Right lobe of liver (tissue), 6 donors: ENCODE results near the gene FAM20C. TPM values are rescaled to one million over a fixed set of nuclear protein-coding genes. Genes with fewer than 3 reads are reported as not detected.

Source experiments
- ATAC-seq, 4 donors: fragments of 200-7000 bp; cut with Tn5 transposase; one replicate each; pipeline ENCODE4 v1.9.1; 2020; ENCODE audit warnings: mild to moderate bottlenecking in 4 of 4, moderate library complexity in 4 of 4
- DNase-seq, 3 donors: peaks; one replicate each; pipeline ENCODE4 v3.0.0-alpha.2; 2020
- H3K27ac ChIP-seq, 3 donors: fragments of 200-600 bp; one replicate each; pipeline ENCODE4 v1.8.0; 2022
- H3K27me3 ChIP-seq, 2 donors: fragments of 200-600 bp; one replicate each; pipeline ENCODE4 v1.8.0; 2022
- H3K36me3 ChIP-seq, 4 donors: fragments of 200-600 bp; sonication (generic) in 1 of 4; one replicate each; pipeline versions ENCODE4 v1.5.1 to v1.8.0; 2017 to 2022; ENCODE audit warnings: control low read depth in 1 of 4
- H3K4me1 ChIP-seq, 4 donors: fragments of 200-600 bp; sonication (generic) in 1 of 4; one replicate each; pipeline versions ENCODE4 v1.5.1 to v1.8.0; 2017 to 2022; ENCODE audit warnings: control low read depth in 1 of 4
- H3K4me3 ChIP-seq, 3 donors: fragments of 200-600 bp; one replicate each; pipeline ENCODE4 v1.8.0; 2022
- H3K9me3 ChIP-seq, 4 donors: fragments of 200-600 bp; sonication (generic) in 1 of 4; one replicate each; pipeline versions ENCODE4 v1.5.1 to v1.8.0; 2017 to 2022; ENCODE audit warnings: control low read depth in 1 of 4
- POLR2A ChIP-seq: fragments of 450-650 bp; IDR thresholded peaks from one replicate; pipeline ENCODE4 v1.6.1; 2017; ENCODE audit warnings: antibody characterized with exemption, mild to moderate bottlenecking
- WGBS: methylation state at CpG from one replicate; pipeline ENCODE4 v1.1.6; 2018; ENCODE audit warnings: low coverage, low lambda C conversion rate; ENCODE audit not compliant: insufficient coverage; ENCODE audit errors: missing lambda C conversion rate; 5-methylcytosine and 5-hydroxymethylcytosine counted together
- intact Hi-C, 2 donors: fragments of 100-400 bp; cut with DNase I; formaldehyde crosslinking; loops; one replicate each; pipeline versions ENCODE4 v1.11.2 to v1.14.1; 2022
- total RNA-seq, 6 experiments: library from RNA; depleted of rRNA in 2 of 6; stranded (reverse); fragments of >200 nt in 2 of 6; fragmentation: NEBNext Ultra II Directional in 3 of 6; extraction: Animal tissue kit (Norgen Biotek cat#: 25700) in 3 of 6; gene quantifications; one replicate each; pipeline versions ENCODE4 v1.1.0 to v1.2.4, GENCODE V29; 2016 to 2023
- TF ChIP-seq, protein P1 (sequence below), 4 donors: fragments of 200-600 bp in 3 of 4; fragments of 450-650 bp in 1 of 4; IDR thresholded peaks; one replicate each; pipeline versions ENCODE4 v1.5.1 to v1.8.0; 2016 to 2022; ENCODE audit warnings: antibody characterized with exemption in 4 of 4, mild to moderate bottlenecking in 2 of 4
- donor health status: DM: no; HTN: yes; CAD: no.
- donor health status: DM: no; HTN: no; CAD: no.
- donor health status: DM: no; HTN: no; CAD: no.
- donor health status: DM: no; HTN: yes; CAD: no.
- donor health status: DM: no; HTN: yes; CAD: no.

FAM20C gene
- total RNA-seq, 6 experiments from 2014 or later = 32.1 to 73.8 (median 57.3) TPM

DNA sequence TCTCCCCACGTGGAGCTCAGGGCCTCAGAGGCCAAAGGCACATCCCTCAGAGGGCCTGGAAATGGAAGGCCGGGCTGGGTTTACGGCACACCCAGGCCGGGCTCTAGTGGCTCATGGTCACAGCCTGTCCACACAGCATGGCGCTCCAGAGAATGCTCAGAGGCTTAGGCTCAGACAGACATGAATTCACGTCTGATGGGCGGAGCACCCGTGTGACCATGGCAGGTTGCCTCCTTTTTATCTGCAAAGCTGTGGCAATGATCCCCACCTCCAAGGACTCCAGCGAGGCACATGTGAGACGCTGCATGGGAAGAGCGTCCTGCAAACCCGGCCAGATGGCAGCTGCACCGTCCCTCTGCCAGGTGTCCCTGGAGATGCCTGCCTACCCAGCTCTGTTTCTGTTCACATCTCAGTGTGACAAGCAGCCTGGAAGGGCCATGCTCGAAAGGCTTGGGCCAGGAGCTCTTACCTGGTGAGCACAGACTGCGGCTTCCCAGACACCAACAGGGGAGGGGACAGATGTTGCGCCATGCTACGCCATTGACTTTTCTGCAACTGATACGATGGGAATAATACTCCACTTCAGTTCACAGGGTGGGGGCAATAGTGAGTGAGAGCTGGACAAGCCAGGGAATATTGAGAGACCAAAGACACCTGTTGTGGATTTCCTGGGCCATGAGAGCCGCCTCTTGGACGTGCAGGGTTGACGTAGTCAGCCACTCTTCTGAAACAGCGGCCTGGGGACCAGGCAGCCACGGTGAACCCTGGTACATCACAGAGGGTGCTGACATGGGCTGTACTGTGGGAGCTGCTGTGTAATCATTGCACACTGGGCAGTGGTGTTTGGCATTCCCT is 34.4 kb upstream of the FAM20C start:
- ATAC-seq = no peak
- WGBS = no CpG with 5 or more reads among the region's 23 CpGs
- Histone ChIP-seq H3K27ac (no peak overlapping the region), H3K36me3 (no peaks in the 10 kb centered on the region), H3K4me1 (no peaks in the 10 kb centered on the region), H3K27me3 (no peaks in the 10 kb centered on the region), H3K4me3 (no peak overlapping the region), H3K9me3 (no peaks in the 10 kb centered on the region)
- intact Hi-C loops = no loop called here
- TF ChIP-seq POLR2A = no peak
- TF ChIP-seq, protein P1, sequence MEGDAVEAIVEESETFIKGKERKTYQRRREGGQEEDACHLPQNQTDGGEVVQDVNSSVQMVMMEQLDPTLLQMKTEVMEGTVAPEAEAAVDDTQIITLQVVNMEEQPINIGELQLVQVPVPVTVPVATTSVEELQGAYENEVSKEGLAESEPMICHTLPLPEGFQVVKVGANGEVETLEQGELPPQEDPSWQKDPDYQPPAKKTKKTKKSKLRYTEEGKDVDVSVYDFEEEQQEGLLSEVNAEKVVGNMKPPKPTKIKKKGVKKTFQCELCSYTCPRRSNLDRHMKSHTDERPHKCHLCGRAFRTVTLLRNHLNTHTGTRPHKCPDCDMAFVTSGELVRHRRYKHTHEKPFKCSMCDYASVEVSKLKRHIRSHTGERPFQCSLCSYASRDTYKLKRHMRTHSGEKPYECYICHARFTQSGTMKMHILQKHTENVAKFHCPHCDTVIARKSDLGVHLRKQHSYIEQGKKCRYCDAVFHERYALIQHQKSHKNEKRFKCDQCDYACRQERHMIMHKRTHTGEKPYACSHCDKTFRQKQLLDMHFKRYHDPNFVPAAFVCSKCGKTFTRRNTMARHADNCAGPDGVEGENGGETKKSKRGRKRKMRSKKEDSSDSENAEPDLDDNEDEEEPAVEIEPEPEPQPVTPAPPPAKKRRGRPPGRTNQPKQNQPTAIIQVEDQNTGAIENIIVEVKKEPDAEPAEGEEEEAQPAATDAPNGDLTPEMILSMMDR (IDR thresholded peaks at IDR 0.05) = no peak
- DNase-seq = no peak

DNA sequence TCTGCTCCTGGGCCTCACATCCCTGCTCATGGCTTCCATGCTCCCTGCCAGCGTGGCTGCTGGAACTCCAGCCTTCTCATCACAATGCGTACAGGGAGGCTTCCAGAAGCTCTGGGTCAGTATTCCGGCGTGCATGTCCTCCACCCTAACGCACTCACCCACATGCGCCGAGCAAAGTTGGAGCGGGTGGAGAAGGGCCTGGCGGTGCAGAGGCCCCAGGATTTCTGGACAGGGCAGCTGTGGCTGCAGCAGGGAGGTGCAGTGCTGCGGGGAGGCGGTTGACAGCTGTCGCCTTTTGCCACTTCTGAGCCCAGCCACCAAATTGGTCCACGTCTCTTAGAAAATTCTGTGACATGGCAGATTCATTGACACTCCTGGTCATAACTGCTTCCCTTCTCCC is 33.6 kb upstream of the FAM20C start:
- TF ChIP-seq, protein P1 (IDR thresholded peaks at IDR 0.05) = no peak
- no peak for TF ChIP-seq POLR2A
- H3K4me3 ChIP-seq = no peak overlapping the region
- intact Hi-C loops = no loop called here
- no peaks in the 10 kb centered on the region for H3K4me1 ChIP-seq
- DNase-seq (no peak), ATAC-seq (no peak)
- H3K36me3 ChIP-seq = no peaks in the 10 kb centered on the region
- H3K9me3 ChIP-seq = no peaks in the 10 kb centered on the region
- no peak overlapping the region for H3K27ac ChIP-seq
- H3K27me3 ChIP-seq = no peaks in the 10 kb centered on the region
- WGBS = no CpG with 5 or more reads among the region's 13 CpGs

DNA sequence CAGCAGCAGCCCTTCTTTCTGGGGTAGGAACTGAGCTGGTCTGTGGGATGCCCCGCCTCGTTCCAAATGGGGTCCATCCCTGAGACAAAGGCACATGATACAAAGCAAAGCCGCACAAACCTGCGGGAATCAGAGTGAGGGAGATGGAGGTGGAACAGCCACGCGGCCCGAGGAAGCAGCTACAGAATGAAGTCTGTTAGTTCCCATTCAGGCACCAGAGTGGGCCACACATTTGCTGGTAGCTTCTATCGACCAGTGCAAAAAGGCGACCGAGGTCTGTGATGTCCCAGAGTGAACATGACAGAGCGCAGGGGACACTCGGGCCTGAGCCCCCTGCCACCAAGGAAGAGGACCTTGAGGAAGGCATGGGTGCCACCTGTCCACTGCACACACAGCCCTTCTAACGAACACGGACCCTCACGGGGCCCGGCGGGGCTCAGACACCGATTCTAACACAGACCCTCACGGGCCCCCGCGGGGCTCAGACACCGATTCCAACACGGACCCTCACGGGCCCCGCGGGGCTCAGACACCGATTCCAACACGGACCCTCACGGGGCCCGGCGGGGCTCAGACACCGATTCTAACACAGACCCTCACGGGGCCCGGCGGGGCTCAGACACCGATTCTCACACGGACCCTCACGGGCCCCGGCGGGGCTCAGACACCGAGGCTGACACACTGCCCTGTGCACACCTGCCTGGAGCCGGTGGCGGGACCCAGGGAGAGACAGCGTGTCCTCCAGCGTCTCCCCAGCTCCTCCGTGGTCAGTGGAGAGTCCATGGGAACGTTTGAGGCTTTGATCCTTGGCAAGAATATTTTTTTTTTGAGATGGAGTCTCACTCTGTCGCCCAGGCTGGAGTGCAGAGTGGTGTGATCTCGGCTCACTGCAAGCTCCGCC is 32.8 kb upstream of the FAM20C start:
- no peak for TF ChIP-seq POLR2A
- TF ChIP-seq, protein P1 (IDR thresholded peaks at IDR 0.05) = no peak
- Histone ChIP-seq H3K9me3 (no peaks in the 10 kb centered on the region), H3K27me3 (no peaks in the 10 kb centered on the region), H3K4me3 (no peak overlapping the region), H3K36me3 (no peaks in the 10 kb centered on the region), H3K4me1 (no peaks in the 10 kb centered on the region), H3K27ac (no peak overlapping the region)
- 85% methylated on average over 4 of the region's 50 CpGs for WGBS
- DNase-seq (no peak), ATAC-seq (no peak)
- intact Hi-C loops = no loop called here

DNA sequence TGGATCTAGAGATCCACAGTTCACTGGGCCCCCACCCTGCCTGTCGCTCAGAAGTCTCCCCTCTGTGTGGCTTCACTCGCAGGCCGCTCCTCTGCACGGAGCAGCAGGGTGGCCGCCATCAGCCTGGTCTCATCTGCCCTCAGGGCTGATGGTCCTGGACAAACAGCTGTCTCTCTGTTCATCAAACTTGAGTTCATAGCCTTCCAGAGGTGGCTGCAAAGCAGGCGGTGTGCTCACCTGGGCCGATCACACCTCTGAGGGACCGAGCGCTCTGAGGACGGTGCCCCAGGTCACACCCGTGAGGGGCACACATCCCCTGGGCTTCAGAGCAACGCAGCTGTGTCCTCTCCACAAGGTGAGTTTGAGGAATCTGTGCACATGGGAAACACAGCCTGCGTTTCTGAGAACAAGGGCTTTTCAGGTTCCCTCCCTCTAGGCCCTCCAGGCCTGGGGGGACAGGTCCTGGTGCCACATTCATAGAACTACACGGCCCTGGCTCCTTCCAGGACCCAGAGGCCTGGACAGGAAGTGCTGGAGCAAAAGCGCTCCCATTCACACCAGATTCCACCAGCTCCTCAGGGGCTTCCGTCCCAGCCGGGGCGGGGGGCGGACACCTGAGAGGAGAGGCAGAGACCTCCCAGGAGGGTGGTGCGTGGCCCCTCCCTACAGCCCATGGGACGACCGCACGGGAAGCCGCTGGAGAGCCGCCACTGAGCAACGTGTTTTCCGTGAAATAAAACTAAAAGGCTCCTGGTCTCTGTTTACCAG is 31.2 kb upstream of the FAM20C start:
- ATAC-seq (no peak), DNase-seq (peak in 1 of 3 donors; percentile 52)
- intact Hi-C loops = no loop called here
- no peaks in the 10 kb centered on the region for H3K36me3 ChIP-seq
- no peak overlapping the region for H3K27ac ChIP-seq
- H3K4me3 ChIP-seq = no peak overlapping the region
- H3K4me1 ChIP-seq = peaks cover 0 to 10% (median 0%) of the 10 kb centered on the region in 4 donors
- no peaks in the 10 kb centered on the region for H3K27me3 ChIP-seq
- no peak for TF ChIP-seq POLR2A
- TF ChIP-seq, protein P1 (IDR thresholded peaks at IDR 0.05) = no peak
- H3K9me3 ChIP-seq = no peaks in the 10 kb centered on the region
- WGBS = 86% methylated on average over 4 of the region's 27 CpGs
